CD4-positive, alpha-beta T cell treated with Interleukin-1 beta for 1 hour (primary cell): ENCODE results near the gene ZAP70.
"Not testable (repeated sequence)": the region's sequence is repeated elsewhere in the genome, so short reads cannot be mapped to it uniquely, and the experiment has no call there.

Experiments used
- DNase-seq, 2 donors: peaks; one replicate each; pipeline ENCODE4 v3.0.0-alpha.2; 2020 to 2022

ZAP70 gene

GRCh38 chr2:97699765-97700444 lies 13.5 kb upstream of the ZAP70 start:
- DNase-seq = peak; percentile 58 to 72

GRCh38 chr2:97701186-97701585 lies 12.2 kb upstream of the ZAP70 start:
- no peak for DNase-seq

DNA sequence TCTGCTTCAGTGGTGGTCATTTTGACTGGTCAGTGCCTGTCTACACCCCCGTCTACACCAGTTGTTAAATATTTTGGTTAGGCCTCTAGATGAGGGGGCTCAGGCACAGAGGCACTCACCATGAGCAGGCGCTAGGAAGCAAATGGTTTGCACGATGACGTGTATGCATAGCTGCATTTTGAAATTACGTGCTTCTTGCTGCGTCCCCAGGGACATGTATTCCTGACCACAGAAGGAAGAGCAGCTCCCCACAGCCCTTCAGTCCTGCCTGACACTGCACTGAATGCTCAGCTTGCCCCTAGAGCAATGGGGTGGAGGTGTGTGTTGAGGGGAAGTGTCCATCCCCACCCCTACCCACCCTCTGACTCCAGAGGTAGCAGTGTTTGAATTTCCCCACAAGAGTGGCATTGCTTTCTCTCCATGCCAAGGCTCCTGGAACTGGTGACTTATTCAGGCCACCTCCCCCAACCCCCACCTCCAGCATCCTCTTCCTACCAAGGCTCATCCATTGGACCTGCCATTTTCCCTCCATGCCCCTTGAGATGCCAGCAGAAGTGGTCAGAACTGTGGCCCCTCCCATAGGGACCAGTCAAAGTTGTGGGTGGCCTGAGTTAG lies 11.4 kb upstream of the ZAP70 start:
- DNase-seq = no peak

DNA sequence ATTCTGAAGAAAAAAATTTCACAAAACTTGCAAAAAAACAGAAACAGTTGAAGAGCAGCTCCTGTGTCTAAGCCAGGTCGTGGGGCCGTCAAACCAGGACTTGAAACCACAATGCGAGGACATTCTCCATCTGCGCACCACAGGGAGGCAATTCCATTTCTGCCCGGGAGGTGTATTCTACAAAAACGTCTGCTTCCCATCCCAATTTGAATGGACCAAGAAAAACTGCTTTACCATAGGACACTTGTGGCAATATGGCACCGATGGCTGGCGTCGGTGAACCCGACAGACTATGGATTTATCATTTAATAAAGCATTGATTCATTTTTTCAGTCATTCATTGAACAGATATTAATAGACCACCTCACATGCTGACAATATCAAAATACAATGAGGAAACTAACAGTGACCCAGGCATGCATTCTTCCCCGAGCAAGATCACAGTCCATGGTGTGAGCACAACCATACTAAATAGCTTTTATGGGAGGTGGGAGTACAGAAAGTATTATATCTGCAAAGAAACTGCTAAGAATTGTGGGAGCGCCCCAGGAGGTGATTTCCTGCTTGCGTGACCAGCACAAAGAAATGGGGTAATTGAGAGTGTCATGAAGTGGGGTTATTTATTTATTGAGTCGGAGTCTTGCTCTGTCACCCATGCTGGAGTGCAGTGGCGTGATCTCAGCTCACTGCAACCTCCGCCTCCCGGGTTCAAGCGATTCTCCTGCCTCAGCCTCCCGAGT lies 10.5 kb upstream of the ZAP70 start:
- no peak for DNase-seq

GRCh38 chr2:97703741-97704140 lies 9.6 kb upstream of the ZAP70 start:
- DNase-seq = no peak

GRCh38 chr2:97704989-97705388 lies 8.4 kb upstream of the ZAP70 start:
- DNase-seq = no peak

DNA sequence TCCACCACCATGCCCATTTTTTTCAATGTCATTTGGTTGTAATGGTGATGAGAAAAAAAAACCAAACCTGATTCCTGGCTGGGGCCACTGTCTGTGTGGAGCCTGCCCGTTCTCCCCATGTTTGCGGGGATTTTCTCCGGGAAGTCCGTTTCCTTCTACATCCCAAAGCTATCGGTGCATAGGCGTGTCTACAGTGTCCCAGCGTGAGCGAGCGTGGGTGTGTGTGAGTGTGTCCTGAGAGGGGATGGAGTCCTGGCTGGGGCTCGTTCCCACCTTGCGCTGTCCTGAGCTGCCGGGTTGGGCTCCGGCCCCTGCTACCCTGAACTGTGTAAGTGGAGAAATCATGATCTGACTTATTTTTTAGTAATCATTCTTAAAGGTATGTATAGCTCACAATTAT lies 7.3 kb upstream of the ZAP70 start:
- DNase-seq = no peak

GRCh38 chr2:97706708-97707345 lies 6.5 kb upstream of the ZAP70 start:
- DNase-seq = no peak

- DNase-seq = no peak
These were observed 5.9 kb upstream of the ZAP70 start for GRCh38 chr2:97707362-97708047.

DNA sequence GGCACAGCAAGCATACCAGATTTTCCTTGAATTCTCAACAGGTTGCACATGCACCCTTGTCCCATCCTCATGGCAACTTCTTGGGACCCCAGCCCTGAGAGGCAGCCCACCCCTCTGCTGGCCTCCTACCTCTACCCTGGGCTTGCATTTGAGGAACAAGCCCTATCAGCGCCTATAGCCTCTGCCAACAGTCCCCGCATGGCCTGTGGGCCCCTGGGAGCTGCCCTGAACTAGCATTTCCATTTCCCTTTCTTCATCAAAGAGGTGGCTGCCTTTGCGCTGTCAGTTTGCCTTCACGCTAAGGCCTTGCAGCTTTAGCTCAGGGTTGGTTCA lies 5.4 kb upstream of the ZAP70 start:
- DNase-seq = no peak

GRCh38 chr2:97708608-97709007 lies 4.8 kb upstream of the ZAP70 start:
- no peak for DNase-seq

DNA sequence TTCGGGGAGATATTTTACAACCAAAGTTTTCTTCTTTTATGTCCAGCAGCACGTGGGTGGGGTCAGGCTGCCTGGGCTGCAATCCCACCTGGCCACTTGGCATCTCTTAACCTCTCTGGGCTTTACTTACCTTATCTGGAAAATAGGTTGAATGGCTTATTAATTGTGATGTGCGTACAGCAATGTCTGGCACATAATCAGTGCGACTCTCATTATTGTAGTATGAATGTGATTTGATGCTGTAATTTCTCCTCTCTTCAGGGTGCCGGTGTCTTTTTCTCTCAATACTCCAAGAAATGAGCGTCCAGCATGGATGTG lies 2.0 kb upstream of the ZAP70 start:
- no peak for DNase-seq

- not testable (repeated sequence) for DNase-seq
These were observed 1.2 kb upstream of the ZAP70 start for GRCh38 chr2:97712175-97712574.

DNA sequence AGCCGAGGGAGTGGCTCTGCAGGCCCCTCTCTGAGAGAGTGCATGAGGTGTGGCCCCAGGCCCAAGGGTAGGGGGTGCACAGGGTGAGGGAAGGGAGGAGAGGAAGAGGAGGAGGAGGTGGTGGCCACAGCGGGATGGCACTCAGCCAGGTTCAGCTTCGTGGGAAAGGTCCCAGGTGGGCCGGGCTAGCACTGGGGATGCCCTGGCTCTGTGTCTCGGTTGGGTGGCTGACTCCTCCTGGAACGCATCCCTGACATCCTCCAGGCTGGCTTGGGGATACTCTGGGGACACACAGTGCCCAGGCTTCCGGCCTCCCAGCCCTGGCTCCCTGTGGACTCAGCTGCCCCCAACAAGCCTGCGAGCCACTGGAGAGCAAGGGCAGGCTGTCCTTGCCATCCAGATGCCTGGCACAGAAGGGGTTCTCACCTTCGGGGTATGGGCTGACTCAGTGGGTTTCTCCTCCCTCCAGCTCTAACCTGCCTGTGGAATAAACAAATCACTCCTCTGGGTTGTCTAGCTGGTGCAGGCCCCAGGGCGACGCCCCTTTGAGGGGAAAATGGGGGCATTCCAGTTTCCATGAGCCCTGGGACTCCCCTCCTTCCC lies 582 bp upstream of the ZAP70 start:
- DNase-seq = peak in 1 of 2 donors; percentile 34

GRCh38 chr2:97714084-97714949 lies 941 bp downstream of the ZAP70 start:
- DNase-seq = no peak

- DNase-seq = no peak
These were observed 1.7 kb downstream of the ZAP70 start for GRCh38 chr2:97714950-97715652.

- DNase-seq = no peak
These were observed 2.7 kb downstream of the ZAP70 start for GRCh38 chr2:97715951-97716694.

DNA sequence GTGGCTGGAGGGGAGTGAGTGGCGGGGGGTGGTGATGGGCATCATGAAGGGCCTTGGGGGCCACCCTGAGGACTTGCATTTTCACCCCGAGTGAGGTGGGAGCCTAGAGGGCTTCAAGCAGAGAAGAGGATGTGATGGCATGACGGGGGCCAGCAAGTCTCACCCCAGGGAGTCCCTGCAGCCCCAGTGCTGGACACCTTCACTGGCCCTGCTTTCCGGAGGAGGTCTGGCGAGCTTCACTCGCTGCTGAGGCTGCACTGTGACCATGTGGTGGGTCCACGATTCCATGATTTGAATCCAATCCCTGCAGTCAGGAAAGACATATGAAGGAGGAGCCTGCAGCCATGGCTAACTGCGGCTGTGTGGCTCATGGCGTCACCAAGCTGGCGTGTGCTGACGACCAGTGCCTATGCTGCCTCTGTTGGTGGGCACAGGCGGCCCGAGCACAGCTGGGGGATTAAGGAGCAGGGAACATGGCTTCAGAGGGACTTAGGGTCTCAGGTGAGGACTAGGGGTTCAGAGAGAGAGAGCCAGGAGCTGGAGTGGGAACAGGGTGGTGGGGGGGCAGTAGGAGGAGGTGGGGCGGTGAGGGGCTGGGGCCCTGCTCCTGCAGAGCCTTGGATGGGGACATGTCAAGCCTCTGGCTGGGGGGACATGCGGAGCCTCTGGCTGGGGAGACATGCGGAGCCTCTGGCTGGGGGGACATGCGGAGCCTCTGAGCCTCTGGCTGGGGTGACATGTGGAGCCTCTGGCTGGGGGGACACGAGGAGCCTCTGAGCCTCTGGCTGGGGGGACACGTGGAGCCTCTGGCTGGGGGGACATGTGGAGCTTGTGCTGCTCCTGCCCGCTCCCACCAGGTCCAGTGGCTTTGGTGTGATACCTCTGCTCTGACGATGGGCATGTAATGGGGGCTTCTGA lies 3.6 kb downstream of the ZAP70 start:
- no peak for DNase-seq

DNA sequence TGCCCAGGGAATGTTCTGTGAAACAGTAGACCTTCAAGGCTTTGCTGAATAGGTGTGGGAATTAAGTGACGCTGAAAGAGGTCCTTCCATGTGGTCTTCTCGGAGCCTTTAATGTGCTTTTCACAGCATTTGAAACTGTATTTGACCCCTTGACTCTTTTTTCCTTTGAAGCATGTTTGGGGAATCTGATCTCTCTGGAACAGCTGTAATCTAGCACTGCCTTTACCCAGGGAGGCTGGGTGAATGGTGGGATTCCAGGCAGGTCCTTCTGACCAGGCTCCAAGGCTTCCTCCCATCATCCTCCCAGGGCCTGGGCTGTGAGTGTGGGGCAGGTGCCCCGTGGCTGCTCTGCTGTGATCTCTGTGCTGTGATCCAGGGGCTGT lies 4.2 kb downstream of the ZAP70 start:
- no peak for DNase-seq
